Stimulated activated CD4-positive, alpha-beta T cell treated with anti-CD3 and anti-CD28 coated beads, Interleukin-12 subunit alpha, Interleukin-12 subunit beta, amount 100 ng/mL, for 4 hours (primary cell): Measurements from ENCODE around the gene CYYR1.

Experiments
- DNase-seq: peaks from one replicate; pipeline ENCODE4 v3.0.0-alpha.2; 2020

CYYR1 gene

DNA sequence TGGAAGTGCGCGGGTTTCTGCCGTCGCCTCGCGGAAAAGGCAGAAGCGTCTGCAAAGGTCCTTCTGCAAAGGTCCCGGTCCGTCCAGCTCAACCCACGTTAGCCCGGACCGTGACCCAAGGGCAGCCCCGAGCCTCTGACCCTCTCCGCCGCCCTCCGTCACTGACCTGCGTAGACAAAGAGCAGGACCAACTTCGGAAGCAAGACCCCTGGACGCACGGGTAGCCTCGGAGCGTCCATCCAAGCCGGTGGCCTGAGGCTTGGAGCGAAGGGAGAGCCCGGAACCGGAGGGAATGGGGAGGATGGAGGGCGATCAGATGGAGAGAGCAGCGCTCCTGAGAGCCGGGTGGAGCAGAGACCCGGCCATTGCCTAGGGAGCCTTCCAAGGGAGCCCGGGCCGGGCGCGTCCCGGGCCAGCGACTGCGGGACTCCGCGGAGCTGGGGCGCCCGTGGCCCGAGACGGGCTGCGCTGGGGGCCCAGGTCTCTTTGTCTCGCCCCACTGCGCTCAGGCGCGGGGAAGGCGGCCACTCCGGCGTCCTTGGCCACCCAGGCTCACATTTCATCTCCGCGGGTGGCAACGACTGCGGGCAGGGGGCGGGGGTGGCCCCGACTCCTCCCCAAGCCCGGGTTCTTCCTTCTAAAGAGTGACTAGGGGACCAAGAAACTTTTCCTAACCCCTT lies at the start of gene CYYR1:
TSS of gene CYYR1 (minus strand) at position 585 of the 680 bp plus-strand sequence. CDS start at position 239, 346 bp downstream.
- DNase-seq, result no peak

DNA sequence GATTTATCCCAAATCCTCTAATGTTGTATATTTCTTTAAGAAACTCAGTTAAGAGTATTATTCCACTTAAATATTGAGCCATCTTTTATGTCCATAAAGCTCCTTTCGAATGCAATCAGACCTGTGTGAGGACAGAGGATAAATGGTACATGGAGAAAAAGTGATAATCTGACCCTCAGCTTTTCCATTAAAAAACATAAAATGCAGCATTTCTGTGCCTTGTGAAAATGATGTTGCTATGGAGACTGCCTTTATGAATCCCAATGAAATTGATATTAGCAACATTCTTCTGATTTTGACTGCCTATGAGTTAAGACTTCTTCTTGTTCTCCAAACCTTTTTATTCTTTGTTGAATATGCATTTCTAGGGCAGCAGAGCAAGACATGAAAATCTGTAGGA lies 44.1 kb upstream of the CYYR1 start:
- DNase-seq, result no peak

DNA sequence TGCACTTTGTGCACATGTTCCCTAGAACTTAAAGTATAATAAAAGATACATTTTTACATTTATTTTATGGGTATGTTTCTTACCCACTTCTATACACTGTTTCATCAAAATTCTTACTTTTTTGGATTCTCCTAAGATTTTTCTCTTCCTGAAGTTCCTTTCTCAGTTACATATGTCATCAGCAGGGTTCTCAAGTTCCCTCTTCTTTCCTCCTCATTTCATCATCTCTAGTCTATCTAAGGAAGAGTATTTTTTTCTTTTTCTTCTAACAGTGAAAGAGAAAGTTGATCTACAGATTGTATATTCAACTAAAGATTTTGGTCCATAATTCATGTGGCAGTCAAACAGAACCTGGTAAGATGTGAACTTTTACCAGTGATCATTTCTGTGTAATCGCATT lies 41.2 kb upstream of the CYYR1 start:
- DNase-seq, result no peak

DNA sequence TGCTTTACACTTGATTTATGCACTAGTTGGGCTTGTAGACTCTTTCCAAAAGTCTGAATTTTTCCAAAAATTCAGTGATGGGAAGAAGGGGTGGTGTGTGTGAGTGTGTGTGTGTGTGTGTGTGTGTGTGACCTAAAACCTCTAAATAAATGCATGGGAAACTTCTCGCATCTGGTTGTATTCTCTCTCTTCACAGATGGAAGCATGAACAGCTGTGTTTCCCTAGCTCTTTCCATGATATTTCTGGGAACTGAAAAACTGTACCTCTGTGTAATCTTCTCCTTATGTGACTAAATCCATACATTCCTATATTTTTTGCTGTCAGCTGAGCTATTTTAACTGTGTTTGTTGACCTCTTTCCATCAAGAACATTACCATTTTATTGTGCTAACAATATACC lies 26.2 kb upstream of the CYYR1 start:
- no peak for DNase-seq

DNA sequence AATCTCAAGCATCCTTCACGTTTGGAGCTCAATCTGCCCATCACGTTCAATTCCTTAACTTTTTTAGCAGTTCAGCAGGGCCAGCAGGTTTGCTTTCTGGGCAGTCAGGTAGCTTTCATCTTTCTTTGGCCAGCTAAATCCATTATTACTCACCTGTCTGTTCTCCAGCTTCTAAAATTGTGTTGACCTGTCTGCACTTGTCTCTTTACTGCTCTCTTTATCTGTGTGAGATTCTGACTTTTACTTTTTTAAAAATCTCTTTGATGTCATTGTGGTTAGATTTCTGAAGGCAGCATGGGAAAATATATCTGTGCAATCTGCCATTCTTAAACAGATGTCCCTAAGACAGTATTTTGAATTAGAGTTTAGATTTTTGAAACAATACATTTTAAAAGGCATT lies 24.9 kb upstream of the CYYR1 start:
- no peak for DNase-seq

DNA sequence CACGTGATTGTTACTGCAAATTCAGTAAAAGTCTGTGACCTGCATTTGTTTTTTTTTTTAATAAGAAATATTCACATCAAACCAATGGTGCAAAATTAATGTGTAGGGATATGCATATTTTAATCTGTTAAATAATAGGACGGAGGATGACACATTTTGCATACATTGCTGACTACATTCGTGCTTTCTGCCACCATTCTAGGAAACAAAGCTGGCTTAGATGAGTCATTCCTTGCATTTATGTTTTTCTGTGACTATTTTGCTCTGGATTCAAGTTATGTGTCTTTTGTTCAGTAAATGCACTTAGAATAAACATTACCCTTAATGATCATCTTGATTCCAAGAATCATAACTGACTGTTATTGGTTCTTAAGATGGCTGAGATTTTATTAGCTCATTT lies 23.9 kb upstream of the CYYR1 start:
- no peak for DNase-seq

DNA sequence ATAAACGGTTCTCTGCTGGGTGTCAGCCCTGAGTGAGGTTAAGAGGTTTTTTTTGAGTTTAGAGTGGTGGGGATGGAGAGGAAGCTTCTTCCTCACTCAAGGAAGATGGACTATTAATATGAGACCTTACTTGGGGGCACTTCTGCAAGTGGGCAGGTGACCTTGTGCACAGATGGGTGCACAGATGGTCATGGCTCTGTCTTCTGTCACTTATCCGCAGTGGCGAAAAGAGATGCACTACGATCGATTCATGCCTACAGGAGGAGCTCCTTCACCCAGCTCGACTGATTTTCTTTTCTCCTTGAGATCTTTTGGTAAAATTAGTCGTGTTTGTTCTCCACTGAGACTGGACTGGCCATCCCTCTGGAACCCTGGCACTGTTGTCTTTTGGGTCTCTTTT lies 22.9 kb upstream of the CYYR1 start:
- no peak for DNase-seq

DNA sequence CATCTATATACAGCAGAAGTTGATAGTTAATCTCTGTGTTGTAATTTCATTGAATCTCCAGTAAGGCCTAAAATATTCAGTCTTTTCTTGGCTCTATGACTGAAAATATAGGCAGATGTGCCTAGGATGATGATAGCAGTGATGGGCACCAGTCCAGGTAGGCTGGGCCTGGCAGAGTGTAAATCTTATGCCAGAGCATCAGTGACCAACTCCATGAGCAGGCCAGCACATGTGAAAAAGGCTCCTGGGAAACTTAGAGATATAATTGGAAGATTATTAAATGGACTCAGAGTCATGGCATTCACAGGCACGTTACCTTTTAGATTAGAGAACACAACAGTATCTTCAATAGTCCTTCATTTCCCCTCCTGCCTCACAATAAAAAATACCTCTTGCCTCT lies 20.7 kb upstream of the CYYR1 start:
- no peak for DNase-seq

DNA sequence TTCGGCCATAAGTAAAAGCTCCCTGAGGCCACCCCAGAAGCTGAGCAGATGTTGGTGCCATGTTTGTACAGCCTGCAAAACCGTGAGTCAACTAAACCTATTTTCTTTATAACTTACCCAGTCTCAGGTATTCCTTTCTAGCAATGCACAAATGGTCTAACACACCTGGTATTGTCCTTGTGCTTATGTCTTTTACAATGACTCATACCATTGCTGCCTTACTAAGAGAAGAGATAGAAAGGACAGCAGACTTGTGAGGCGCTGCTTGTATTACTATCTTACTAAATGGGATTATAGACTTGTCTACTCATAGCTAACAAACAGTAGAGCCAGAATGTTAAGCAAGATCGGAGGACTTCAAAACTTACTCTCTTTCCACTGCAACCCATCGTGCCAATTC lies 18.5 kb upstream of the CYYR1 start:
- DNase-seq, result no peak

DNA sequence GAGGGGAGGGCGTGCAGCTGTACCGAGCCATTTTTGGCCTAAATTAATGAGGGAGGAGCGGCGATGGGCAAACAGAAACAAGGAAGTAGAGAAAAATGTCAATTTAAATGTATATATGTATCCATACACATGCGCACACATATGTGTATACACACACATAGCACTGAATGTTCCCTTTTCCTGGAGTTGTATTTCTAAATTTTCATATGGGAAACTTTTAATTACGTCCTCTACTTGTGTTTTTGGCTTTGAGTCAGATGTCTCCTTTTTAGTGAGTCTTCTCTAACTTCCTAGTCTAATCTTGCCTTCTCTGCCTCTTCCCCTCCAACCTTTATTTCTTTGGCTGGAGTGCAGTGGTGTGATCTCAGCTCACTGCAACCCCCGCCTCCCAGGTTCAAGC lies 15.4 kb upstream of the CYYR1 start:
- no peak for DNase-seq

DNA sequence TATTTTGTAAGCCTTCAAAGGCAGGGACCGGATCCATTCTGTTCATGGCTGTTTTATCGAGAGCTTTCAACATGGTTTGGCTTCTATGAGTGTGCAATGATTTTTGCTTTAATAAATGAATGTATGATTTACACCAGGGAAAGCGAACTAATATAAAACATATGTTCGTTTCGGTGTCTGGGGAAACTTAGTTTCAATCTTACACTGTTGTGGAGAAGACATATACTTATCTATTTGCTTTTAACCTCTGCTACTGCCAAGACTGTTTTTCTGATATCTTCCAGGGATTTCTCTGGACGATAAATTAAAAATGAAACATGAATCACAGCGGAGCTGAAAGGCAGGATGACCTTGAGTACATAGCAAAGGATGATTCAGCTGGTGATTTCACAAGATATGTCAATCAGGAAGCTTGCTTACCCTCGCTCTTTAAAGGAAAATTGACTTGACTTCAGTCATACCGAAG lies 14.7 kb upstream of the CYYR1 start:
- no peak for DNase-seq

DNA sequence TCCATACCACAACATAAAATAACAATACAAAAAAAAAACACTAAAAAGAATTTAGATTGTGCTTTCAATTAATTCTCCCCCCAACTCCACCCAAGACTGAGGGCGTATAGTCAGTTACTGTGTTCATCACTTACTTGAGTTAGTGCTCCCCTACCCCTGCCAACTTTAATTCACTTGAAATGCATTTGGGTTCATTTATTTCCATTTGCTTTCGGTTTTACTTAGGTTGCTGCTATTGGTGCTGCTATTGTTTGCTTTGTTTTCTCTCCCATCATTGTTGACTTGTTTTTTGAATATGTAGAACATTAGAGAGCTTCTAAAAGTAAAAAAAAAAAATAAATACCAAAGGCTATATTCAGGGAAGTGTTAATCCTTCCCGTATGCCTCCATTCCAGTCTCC lies 10.7 kb upstream of the CYYR1 start:
- DNase-seq, result no peak

DNA sequence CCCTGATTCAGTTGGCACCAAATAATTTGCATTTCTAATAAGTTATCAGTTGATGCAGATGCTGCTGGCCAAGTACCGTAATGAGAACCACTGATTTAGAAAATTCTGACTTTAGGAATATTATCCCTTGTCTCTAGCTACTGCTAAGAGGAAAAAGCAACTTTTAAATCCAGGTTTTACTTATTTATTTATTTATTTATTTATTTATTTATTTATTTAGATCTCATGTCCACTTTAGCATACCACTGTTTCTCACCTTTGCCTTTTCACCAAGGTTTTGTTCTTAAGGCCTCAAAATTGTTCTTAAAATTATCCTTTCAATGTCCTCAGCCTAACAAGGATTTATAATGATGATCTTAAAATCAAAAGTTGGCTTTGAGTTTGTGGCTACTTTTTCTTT lies 8.7 kb upstream of the CYYR1 start:
- no peak for DNase-seq

DNA sequence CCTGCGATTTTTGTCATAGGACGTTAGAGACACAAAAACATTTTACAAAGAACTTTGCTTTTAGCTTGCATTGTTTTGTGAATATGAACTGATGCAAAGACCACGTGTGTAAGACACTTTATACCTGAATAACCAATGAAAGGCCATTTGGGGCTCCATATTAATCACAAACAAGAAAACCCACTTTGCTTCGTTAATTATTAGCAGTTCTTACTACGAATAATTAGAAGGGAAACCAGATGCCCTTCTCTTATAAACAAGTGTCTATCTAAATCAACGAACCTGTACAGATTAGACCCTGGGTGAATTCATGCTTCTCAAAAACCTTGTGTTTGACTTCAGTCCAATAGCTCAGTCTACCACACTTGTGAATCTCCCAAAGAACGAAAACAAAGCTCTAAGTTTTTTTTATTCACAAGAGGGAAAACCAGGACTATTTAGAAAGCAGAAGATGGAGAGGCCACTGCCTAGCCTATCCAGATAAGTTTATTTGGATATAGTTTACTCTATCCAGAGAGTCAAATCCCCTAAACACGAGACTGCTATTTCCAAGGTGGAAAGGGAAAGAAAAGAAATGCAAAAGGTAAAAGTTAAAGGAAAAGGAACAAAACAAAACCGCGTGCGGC lies 897 bp downstream of the CYYR1 start:
- DNase-seq, result no peak

DNA sequence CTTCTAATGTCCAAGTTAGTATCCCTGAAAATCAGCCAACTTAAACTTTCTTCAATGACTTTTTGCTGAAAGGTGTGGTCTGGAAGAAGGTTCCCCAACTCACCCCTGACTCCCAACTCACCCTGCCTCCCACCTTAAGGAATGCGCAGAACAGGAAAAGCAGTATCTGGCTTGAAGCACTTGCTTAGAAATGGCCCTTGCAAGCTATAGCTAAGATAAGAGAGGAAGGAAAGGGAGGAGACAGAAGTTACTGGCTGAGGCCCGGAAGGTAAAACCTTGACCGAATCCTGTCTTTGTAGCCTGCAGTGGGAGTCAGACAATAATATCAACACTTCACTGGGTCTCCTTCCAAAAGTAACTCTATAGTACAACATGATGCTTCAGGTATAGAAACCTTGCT lies 2.9 kb downstream of the CYYR1 start:
- no peak for DNase-seq

DNA sequence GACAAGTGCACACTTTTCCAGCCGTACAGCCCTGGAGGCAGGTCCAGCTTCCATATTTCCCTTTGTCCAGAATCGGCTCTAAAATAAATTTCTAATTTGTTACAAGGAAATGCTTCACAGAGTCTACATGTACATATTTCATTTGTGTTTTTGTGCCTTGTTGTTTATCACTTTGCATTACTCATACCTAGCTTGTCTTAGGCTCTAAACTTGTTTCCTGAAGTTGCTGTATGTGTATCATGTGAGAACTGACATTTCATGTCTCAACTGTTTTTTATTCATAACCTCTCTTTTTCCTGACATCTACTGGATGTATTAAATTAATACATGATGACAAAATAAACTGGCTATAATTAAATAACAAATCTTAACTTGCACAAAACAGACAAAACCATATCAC lies 7.5 kb downstream of the CYYR1 start:
- DNase-seq, result no peak

DNA sequence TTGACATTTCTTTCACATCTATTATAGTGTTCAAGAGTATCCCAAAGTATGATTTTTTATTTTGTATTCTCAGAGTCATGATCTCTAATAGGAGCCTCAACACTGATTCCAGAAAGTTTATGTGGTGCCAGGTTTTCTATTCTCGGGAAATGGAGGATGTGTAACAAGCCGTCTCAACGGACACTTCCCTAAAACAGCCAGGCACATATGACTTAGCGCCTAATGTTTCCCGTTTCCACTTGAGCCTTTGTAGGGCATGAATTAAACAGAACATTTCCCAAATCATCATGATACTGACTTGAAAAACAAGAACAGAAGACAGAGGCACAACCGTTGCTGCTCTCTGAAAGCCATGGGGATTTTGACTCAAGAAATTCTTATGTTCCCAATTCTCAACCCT lies 8.0 kb downstream of the CYYR1 start:
- no peak for DNase-seq

DNA sequence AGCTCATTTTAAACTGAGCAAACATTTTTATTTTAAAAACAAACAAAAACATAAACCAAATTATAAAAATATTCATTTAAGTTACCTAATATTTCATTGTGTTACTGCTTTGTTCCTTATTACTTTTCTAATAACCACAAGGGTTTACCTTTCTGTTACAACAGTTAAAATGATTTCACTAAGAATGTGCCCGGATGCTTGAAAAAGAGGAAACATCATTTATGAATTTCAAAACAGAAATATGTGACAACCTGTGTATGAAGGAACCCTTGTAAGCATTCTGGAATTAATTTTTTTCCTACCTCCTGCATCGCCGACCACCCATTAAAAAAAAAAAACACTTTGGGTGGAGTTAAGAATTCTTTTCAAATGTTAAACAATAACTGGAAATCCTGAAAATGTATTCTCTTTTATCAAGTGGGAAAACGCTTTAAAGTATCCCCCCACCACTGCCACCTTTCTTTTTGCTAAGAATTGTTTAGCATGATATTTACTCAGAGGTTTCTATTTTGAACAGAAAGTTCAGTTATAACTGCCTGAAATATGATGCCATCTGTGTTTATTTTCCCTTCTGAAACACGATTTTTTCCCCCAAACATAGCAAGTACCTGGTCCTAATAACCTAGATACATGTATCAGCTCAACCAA lies 9.1 kb downstream of the CYYR1 start:
- DNase-seq, result no peak

DNA sequence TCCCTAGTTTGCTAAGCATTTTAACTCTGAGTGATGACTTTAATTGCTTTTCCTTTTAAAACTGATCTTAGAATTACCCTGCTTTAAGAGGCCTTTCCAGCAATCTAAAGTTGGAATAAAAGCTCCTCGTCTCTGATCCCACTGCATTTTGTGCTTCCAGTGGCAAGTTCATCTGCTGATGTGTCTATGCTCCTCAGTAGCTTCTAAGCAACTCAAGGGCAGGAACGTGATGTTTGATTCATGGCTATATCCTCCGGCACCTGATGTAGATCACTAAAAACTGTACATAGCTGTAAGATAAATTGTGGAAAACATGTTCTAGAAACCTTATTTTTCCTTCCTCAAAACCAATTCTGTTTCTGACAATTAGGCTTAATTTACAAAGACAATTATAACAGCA lies 12.5 kb downstream of the CYYR1 start:
- DNase-seq, result no peak

DNA sequence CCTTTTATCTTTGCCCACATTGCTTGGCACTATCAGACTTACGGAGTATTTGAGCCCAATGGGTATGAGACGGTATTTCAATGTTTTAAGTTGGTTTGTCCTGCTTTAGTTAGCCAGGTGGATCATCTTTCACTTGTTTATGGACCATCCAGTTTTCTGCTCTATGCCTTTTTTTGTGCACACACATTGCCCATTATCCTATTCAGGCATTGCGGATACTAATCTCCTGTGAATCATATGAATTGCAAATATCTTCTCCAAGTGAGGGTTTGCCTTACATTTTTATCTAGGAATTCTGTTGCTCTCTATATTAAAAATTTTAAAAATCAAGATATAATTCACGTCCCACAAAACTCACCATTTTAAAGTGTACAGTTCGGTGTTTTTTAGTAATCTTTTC lies 14.0 kb downstream of the CYYR1 start:
- no peak for DNase-seq

DNA sequence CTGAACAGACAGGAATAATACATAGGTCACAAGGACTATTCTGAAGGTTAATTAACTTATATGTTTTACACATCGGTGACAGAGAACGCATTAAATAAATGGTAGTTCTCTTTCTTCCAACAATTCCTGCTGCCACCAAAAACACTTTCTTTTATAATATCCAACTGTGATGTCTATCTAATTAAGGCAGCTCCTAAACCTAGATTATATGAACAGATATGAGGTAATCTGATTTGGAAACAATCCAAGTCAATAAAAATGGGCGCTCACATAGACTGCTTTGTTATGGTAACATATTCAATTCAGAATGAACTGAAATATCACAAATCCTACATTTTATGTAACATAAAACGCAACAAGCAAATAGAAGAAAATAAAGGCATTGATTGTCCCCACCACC lies 16.0 kb downstream of the CYYR1 start:
- no peak for DNase-seq

DNA sequence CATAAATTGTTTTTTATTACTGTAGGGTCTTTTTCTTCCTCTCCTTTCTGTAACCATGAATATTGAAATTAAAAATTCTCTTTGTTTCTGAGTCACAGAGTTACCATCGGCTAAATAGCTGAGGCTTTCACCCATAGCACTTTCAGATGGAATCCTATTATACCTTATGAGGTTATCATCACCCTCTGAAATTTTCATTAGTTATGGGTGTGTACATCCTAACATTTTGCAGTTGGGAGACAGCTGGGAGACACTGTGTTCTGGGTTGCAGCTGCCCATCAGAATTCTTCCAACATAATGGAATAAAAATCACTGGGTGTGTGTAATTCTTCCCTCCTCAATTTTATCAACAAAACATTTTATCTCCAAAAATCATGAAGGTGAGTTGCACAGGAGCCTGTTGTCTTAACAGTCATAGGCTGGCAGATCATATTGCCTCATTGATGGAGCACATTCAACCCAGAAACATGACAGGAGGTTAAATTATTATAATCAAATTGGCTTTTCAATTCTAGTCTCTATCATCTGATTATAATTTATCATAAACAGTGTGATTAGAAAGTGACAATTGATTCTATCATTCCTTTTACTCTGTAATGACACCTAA lies 17.4 kb downstream of the CYYR1 start:
- no peak for DNase-seq

DNA sequence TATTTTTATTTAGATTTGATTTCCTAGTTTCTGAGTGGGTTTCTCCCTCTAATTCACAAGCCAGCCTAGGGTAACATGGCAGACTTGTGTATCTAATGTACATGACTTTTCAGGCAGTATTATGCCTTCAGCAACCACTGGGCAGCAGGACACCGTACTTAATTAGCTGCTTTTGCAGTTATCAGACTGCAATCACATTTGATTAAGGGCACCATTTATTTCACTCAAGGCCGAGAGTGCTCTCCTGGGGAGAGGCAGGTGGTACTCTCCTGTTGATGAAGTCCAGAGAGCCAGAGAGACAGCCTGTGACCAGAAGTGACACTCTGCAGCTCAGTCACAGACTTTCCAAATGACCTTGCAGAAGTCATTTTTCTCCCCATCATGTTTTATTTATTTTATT lies 18.7 kb downstream of the CYYR1 start:
- no peak for DNase-seq

DNA sequence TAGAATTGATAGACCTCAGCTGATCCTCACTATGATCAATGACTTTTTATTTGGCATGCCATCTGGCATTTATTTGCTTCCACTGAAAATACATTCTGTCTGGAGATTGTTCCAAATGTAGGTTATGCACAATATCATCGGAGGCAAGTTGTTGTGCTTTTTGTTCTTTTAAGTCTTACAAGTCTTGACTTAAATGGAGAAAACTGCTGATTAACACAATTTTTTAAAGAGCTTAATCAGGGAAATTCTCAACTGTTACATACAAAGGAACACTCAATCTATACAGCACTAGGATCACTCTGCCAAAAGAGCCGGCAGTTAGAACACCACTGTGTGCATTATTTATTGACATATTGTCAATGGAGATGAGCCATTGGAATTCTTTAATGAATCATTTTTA lies 19.2 kb downstream of the CYYR1 start:
- DNase-seq, result no peak
